K562 (cell line): ENCODE data around the gene HTR6. TPM values are rescaled to one million over a fixed set of nuclear protein-coding genes. Genes with fewer than 3 reads are reported as not detected.

Source experiments
- ATAC-seq: fragments of 200-7000 bp; cut with Tn5 transposase; 3 replicates; pipeline ENCODE4 v1.9.1; 2020; ENCODE audit warnings: moderate library complexity
- BruUV-seq: library from RNA; stranded (reverse); fragments of 400-500 nt; replicated peaks from 2 replicates; lab custom pipeline; 2021; lab: Mats Ljungman, UMichigan
- CTCF ChIA-PET: fragments of 300-600 bp; formaldehyde crosslinking; extraction: SDS; loops from one replicate; lab custom pipeline; 2021; ENCODE audit warnings: low intra/inter-chr PET ratio; lab: Yijun Ruan, JAX
- POLR2A ChIA-PET: fragments of 300-600, 350-650 bp; sonication (Branson Sonifier 250); formaldehyde crosslinking; extraction: SDS; loops from one replicate; lab custom pipeline; 2021; ENCODE audit warnings: antibody characterized with exemption, inconsistent platforms; lab: Yijun Ruan, JAX
- DNase-seq, 4 experiments: peaks; one replicate each; pipeline versions ENCODE4 v3.0.0 to v3.0.0-alpha.2; 2011 to 2018; ENCODE audit warnings: low spot score in 3 of 4, mixed read lengths in 3 of 4; ENCODE audit errors: extremely low read depth in 1 of 4
- FAIRE-seq: peaks from 2 replicates; lab custom pipeline; 2011; peaks lifted over from hg19 to GRCh38; lab: Jason Lieb, UNC
- H2AFZ ChIP-seq: 2 replicates; pipeline ENCODE4 v1.6.0; 2011; ENCODE audit warnings: low read depth, low read length, control low read depth, inconsistent platforms
- H3K27ac ChIP-seq: fragments of 200-600 bp; 3 replicates; pipeline ENCODE4 v1.8.0; 2011; ENCODE audit warnings: low read depth, mild to moderate bottlenecking, control low read depth, inconsistent platforms, low read length, moderate library complexity, mixed read lengths; ENCODE audit errors: extremely low read depth
- H3K27me3 ChIP-seq, 2 experiments: fragments of 300-600 bp in 1 of 2; 2 replicates in 1 of 2; 3 replicates in 1 of 2; pipeline versions ENCODE4 v1.6.0 to v1.8.0; 2011; ENCODE audit warnings: inconsistent platforms in 2 of 2, low read length in 2 of 2, mild to moderate bottlenecking in 1 of 2, mixed read lengths in 1 of 2, moderate library complexity in 1 of 2; ENCODE audit not compliant: control insufficient read depth in 2 of 2, insufficient read depth in 2 of 2
- H3K36me3 ChIP-seq: fragments of 300-600 bp; 3 replicates; pipeline ENCODE4 v1.8.0; 2011; ENCODE audit warnings: mild to moderate bottlenecking, low read length, inconsistent platforms; ENCODE audit not compliant: control insufficient read depth, insufficient read depth
- H3K4me1 ChIP-seq, 2 experiments: fragments of 200-600 bp in 1 of 2; replicated peaks in 1 of 2; 2 replicates in 1 of 2; 3 replicates in 1 of 2; pipeline versions ENCODE4 v1.5.1 to v1.8.0; 2011; ENCODE audit warnings: inconsistent platforms in 2 of 2, low read length in 2 of 2, mild to moderate bottlenecking in 1 of 2, mixed read lengths in 1 of 2, moderate library complexity in 1 of 2; ENCODE audit not compliant: control insufficient read depth in 2 of 2, insufficient read depth in 2 of 2
- H3K4me2 ChIP-seq: 2 replicates; pipeline ENCODE4 v1.6.1; 2011; ENCODE audit warnings: low read length, control low read depth, inconsistent platforms, mixed read lengths; ENCODE audit not compliant: insufficient read depth
- H3K4me3 ChIP-seq: fragments of 200-600 bp; sonication (generic), shearing (Covaris generic); 2 replicates; pipeline ENCODE4 v1.5.1; 2016; ENCODE audit warnings: control low read depth, inconsistent platforms
- H3K79me2 ChIP-seq: fragments of 200-600 bp; 3 replicates; pipeline ENCODE4 v1.8.0; 2011; ENCODE audit warnings: low read length, inconsistent platforms; ENCODE audit not compliant: control insufficient read depth, insufficient read depth
- H3K9ac ChIP-seq, 2 experiments: 2 replicates each; pipeline versions ENCODE4 v1.6.0 to v1.6.1; 2011; ENCODE audit warnings: low read depth in 2 of 2, low read length in 2 of 2, control low read depth in 1 of 2, inconsistent platforms in 1 of 2, mild to moderate bottlenecking in 1 of 2, mixed read lengths in 1 of 2; ENCODE audit not compliant: insufficient read depth in 1 of 2
- H3K9me1 ChIP-seq: one replicate; pipeline ENCODE4 v1.6.0; 2011; ENCODE audit warnings: inconsistent platforms, mild to moderate bottlenecking, low read length, moderate library complexity; ENCODE audit not compliant: control insufficient read depth, insufficient read depth
- H3K9me3 ChIP-seq: replicated peaks from 2 replicates; pipeline ENCODE4 v1.5.1; 2011; ENCODE audit warnings: low read depth, low read length, inconsistent platforms; ENCODE audit not compliant: control insufficient read depth, insufficient read depth
- H4K20me1 ChIP-seq: replicated peaks from 2 replicates; pipeline ENCODE4 v1.6.1; 2011; ENCODE audit warnings: low read length, inconsistent platforms, mixed read lengths; ENCODE audit not compliant: control insufficient read depth, insufficient read depth
- ARNT ChIP-seq, 2 experiments: fragments of 450-650 bp; IDR thresholded peaks; 2 replicates each; pipeline ENCODE4 v1.6.1; 2016; ENCODE audit warnings: mild to moderate bottlenecking in 1 of 2
- C11orf30 ChIP-seq: fragments of 450-650 bp; IDR thresholded peaks from 2 replicates; pipeline ENCODE4 v1.6.1; 2016; ENCODE audit warnings: low read depth, mild to moderate bottlenecking
- E2F4 ChIP-seq: sonication (generic); formaldehyde crosslinking; IDR thresholded peaks from 2 replicates; pipeline ENCODE4 v1.8.0; 2022; ENCODE audit warnings: mild to moderate bottlenecking, low read depth, missing genetic modification reagents
- HDAC2 ChIP-seq: fragments of 450-650 bp; IDR thresholded peaks from 2 replicates; pipeline ENCODE4 v1.6.1; 2016; ENCODE audit warnings: mild to moderate bottlenecking
- STAT5B ChIP-seq: fragments of 250-450 bp; sonication (Bioruptor Pico); IDR thresholded peaks from 2 replicates; pipeline ENCODE4 v1.8.0; 2021; ENCODE audit warnings: mild to moderate bottlenecking, inconsistent platforms
- TFAM ChIP-seq: fragments of 250-450 bp; sonication (Bioruptor Pico); conservative IDR thresholded peaks from 2 replicates; pipeline ENCODE4 v1.5.0; 2021; ENCODE audit warnings: mild to moderate bottlenecking, moderate library complexity
- ZNF263 ChIP-seq: sonication (generic); formaldehyde crosslinking; IDR thresholded peaks from 2 replicates; pipeline ENCODE4 v1.8.0; 2022; ENCODE audit warnings: mild to moderate bottlenecking, missing genetic modification reagents, borderline replicate concordance
- ZNF655 ChIP-seq: fragments of 250-450 bp; sonication (Bioruptor Pico); IDR thresholded peaks from 2 replicates; pipeline ENCODE4 v1.5.0; 2021
- WGBS: fragments of 100-300 bp; shearing (Covaris generic); methylation state at CpG from one replicate; pipeline ENCODE4 v1.1.6; 2016; ENCODE audit warnings: low coverage, mixed read lengths; ENCODE audit not compliant: insufficient coverage; ENCODE audit errors: missing lambda C conversion rate; 5-methylcytosine and 5-hydroxymethylcytosine counted together
- in situ Hi-C: fragments of 300-500 bp; cut with MboI; formaldehyde crosslinking; loops from 4 replicates; pipeline ENCODE4 v1.15.0; 2018; ENCODE audit warnings: inconsistent platforms, mixed read lengths
- intact Hi-C: fragments of 100-400 bp; cut with micrococcal nuclease; formaldehyde crosslinking; loops from 2 replicates; pipeline ENCODE4 v1.14.2; 2022
- polyA plus RNA-seq, 8 experiments: library from polyadenylated mRNA; depleted of rRNA in 4 of 8; stranded (reverse) in 5 of 8; unstranded in 3 of 8; fragments of >200 nt; fragmentation: Nextera tagmentation in 2 of 8; fragmentation: Illumina TruSeq in 1 of 8; extraction: Ambion mirVana in 2 of 8; extraction: Trizol in 1 of 8; gene quantifications; 2 replicates each; pipeline versions ENCODE4 v1.2.1 to v1.2.3, GENCODE V29; 2011 to 2014; ENCODE audit warnings: inconsistent platforms in 1 of 8, missing spikeins in 1 of 8
- total RNA-seq, 7 experiments: library from RNA; depleted of rRNA in 6 of 7; stranded (reverse); fragments of >200 nt in 6 of 7; fragmentation: Illumina TruSeq in 2 of 7; extraction: Trizol in 2 of 7; gene quantifications; 2 replicates each; pipeline versions ENCODE4 v1.2.1 to v1.2.3, GENCODE V29; 2011 to 2021; ENCODE audit warnings: low replicate concordance in 1 of 7

HTR6 gene
- total and polyA plus RNA-seq, 9 of the 15 experiments (the other 6 are each of a cell fraction or from before 2014, with no cell fraction given), result not detected

- ChIA-PET POLR2A (interaction anchor here (0.6 kb wide), 1 partner anchor 714 kb away, joined by 3 read pairs; no protein-coding TSS in a partner anchor), CTCF (no interaction called here)
Observed at GRCh38 chr1:19695772-19696171, 31.1 kb downstream of the HTR6 start.

More at GRCh38 chr1:19695772-19696171, 31.1 kb downstream of the HTR6 start:
- H3K9ac ChIP-seq, result no peak overlapping the region
- no peak for FAIRE-seq
- no peak overlapping the region for H2AFZ ChIP-seq
- ATAC-seq, result no peak; the same call in 2 of the 3 replicates
- no peaks in the 10 kb centered on the region for H3K9me3 ChIP-seq
- in situ Hi-C loops (no loop called here), intact Hi-C loops (no loop called here)
- no TSS peak for BruUV-seq
- H3K79me2 ChIP-seq, result no peaks in the 10 kb centered on the region
- H3K4me3 ChIP-seq, result no peak overlapping the region
- H4K20me1 ChIP-seq, result peaks cover 11% of the 10 kb centered on the region; the same call in 1 of the 2 replicates
- H3K36me3 ChIP-seq, result no peaks in the 10 kb centered on the region
- DNase-seq, result no peak
- H3K27ac ChIP-seq, result no peak overlapping the region
- no peak for TF ChIP-seq STAT5B
- no peak for TF ChIP-seq C11orf30
- TF ChIP-seq HDAC2, result no peak
- TF ChIP-seq E2F4 (CRISPR knock-in tag), result no peak
- TF ChIP-seq TFAM (CRISPR knock-in tag), result no peak
- peak; percentile 75 for TF ChIP-seq ZNF263
- no peak for TF ChIP-seq ARNT (IDR thresholded peaks at IDR 0.05)
- TF ChIP-seq ZNF655 (CRISPR knock-in tag), result no peak
- H3K4me1 ChIP-seq, result no peaks in the 10 kb centered on the region
- no peak overlapping the region for H3K4me2 ChIP-seq
- WGBS, result 0% methylated on average over 7 of the region's 7 CpGs
- H3K27me3 ChIP-seq, result peaks cover 27 to 60% of the 10 kb centered on the region in 2 experiments
- no peaks in the 10 kb centered on the region for H3K9me1 ChIP-seq
